Duodenal mucosa (tissue), 2 donors: ENCODE measurements around the gene POLR3A.

Experiments
- H3K27ac ChIP-seq: one replicate; pipeline ENCODE4 v1.7.0; 2013; ENCODE audit warnings: low read depth, low read length
- H3K27me3 ChIP-seq, 2 donors: one replicate each; pipeline ENCODE4 v1.7.0; 2013; ENCODE audit warnings: low read length in 2 of 2, control low read depth in 1 of 2; ENCODE audit not compliant: insufficient read depth in 2 of 2, control insufficient read depth in 1 of 2
- H3K36me3 ChIP-seq, 2 donors: one replicate each; pipeline ENCODE4 v1.7.0; 2013; ENCODE audit warnings: low read length in 2 of 2, control low read depth in 1 of 2; ENCODE audit not compliant: insufficient read depth in 2 of 2, control insufficient read depth in 1 of 2
- H3K4me1 ChIP-seq, 2 donors: one replicate each; pipeline ENCODE4 v1.7.0; 2013; ENCODE audit warnings: low read length in 2 of 2, control low read depth in 1 of 2; ENCODE audit not compliant: insufficient read depth in 2 of 2, control insufficient read depth in 1 of 2
- H3K4me3 ChIP-seq, 2 donors: one replicate each; pipeline ENCODE4 v1.7.0; 2013; ENCODE audit warnings: low read length in 2 of 2, low read depth in 1 of 2
- H3K9ac ChIP-seq, 2 donors: one replicate each; pipeline ENCODE4 v1.7.0; 2013; ENCODE audit warnings: low read length in 2 of 2, low read depth in 1 of 2
- H3K9me3 ChIP-seq, 2 donors: one replicate each; pipeline ENCODE4 v1.7.0; 2013; ENCODE audit warnings: low read length in 2 of 2, control low read depth in 1 of 2; ENCODE audit not compliant: control insufficient read depth in 1 of 2

POLR3A gene

GRCh38 chr10:78047314-78047891, 18.1 kb upstream of the POLR3A start:
- Histone ChIP-seq H3K4me3 (no peak overlapping the region), H3K9ac (no peak overlapping the region), H3K27ac (no peak overlapping the region)

GRCh38 chr10:78046711-78047269, 17.5 kb upstream of the POLR3A start:
- Histone ChIP-seq H3K36me3 (peaks cover 2 to 10% of the 10 kb centered on the region in 2 donors), H3K27me3 (no peaks in the 10 kb centered on the region), H3K4me3 (no peak overlapping the region), H3K27ac (no peak overlapping the region), H3K9me3 (no peaks in the 10 kb centered on the region), H3K9ac (no peak overlapping the region), H3K4me1 (peaks cover 0 to 7% of the 10 kb centered on the region in 2 donors)

More at GRCh38 chr10:78047314-78047891, 18.1 kb upstream of the POLR3A start:
- peaks cover 0 to 7% of the 10 kb centered on the region in 2 donors for H3K4me1 ChIP-seq
- H3K27me3 ChIP-seq = no peaks in the 10 kb centered on the region
- H3K9me3 ChIP-seq = no peaks in the 10 kb centered on the region
- peaks cover 0 to 4% of the 10 kb centered on the region in 2 donors for H3K36me3 ChIP-seq

GRCh38 chr10:78045856-78046255, 16.5 kb upstream of the POLR3A start:
- Histone ChIP-seq H3K9ac (no peak overlapping the region), H3K4me3 (no peak overlapping the region)

DNA sequence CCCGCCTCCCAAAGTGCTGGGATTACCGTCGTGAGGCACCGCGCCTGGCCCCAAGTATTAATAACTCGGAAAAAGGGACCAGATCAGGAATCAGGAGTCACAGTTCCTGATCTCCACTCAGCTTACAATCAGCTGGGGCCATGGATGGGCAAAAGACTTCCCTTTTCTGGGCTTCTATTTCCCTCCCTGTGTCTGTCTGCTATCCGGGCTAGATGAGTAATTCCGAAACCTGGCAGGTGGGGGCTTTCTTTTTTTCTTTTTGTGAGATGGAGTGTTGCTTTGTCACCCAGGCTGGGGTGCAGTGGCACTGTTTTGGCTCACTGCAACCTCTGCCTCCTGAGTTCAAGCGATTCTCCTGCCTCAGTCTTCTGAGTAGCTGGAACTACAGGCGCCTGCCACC, 15.9 kb upstream of the POLR3A start:
- Histone ChIP-seq H3K27me3 (no peaks in the 10 kb centered on the region), H3K36me3 (peaks cover 17 to 26% of the 10 kb centered on the region in 2 donors), H3K4me1 (peaks cover 0 to 7% of the 10 kb centered on the region in 2 donors), H3K4me3 (no peak overlapping the region), H3K27ac (no peak overlapping the region), H3K9me3 (no peaks in the 10 kb centered on the region), H3K9ac (no peak overlapping the region)

More at GRCh38 chr10:78045856-78046255, 16.5 kb upstream of the POLR3A start:
- Histone ChIP-seq H3K27me3 (no peaks in the 10 kb centered on the region), H3K27ac (no peak overlapping the region), H3K4me1 (peaks cover 0 to 7% of the 10 kb centered on the region in 2 donors), H3K36me3 (peaks cover 11 to 20% of the 10 kb centered on the region in 2 donors), H3K9me3 (no peaks in the 10 kb centered on the region)

DNA sequence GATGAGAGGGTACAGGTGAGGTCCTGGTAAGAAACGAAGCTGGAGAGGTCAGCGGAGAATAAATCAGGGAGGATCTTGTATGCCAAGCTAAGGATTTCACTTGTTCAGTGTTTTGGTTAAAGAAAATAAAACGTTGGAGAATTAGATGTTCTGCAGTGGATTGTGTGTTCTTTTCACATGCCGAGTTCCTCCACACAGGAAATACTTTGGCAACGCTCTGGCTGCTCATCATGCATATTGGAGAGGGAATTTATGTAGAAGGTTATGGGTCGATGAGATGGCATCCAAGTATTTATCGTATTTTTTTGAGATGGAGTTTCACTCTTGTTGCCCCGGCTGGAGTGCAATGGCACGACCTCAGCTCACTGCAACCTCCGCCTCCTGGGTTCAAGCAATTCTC, 15.4 kb upstream of the POLR3A start:
- Histone ChIP-seq H3K27me3 (no peaks in the 10 kb centered on the region), H3K9me3 (no peaks in the 10 kb centered on the region), H3K9ac (no peak overlapping the region), H3K36me3 (peaks cover 21 to 31% of the 10 kb centered on the region in 2 donors), H3K4me3 (no peak overlapping the region), H3K4me1 (peaks cover 0 to 7% of the 10 kb centered on the region in 2 donors), H3K27ac (no peak overlapping the region)

DNA sequence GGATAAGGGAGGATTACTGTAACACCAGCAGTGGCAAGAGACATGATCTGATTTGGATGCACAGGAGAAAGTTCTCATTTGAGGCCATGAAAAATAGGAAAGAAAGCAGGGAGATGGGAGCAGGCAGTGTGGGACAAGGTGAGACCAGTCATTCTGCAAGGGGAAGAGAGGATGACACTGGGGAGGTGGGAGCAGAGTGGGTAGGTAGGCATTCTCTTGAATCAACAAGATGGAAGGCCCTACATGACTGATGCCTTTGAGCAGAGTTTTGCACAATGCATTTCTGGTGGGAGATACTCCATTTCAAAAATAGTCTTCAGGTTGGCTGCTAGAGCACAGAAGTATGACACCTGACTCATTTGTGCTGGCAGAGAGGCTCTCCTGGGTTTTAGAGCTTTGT, 14.9 kb upstream of the POLR3A start:
- H3K4me3 ChIP-seq = no peak overlapping the region
- no peak overlapping the region for H3K27ac ChIP-seq
- H3K4me1 ChIP-seq = peaks cover 0 to 7% of the 10 kb centered on the region in 2 donors
- H3K36me3 ChIP-seq = peaks cover 26 to 36% of the 10 kb centered on the region in 2 donors
- no peak overlapping the region for H3K9ac ChIP-seq
- no peaks in the 10 kb centered on the region for H3K27me3 ChIP-seq
- no peaks in the 10 kb centered on the region for H3K9me3 ChIP-seq

DNA sequence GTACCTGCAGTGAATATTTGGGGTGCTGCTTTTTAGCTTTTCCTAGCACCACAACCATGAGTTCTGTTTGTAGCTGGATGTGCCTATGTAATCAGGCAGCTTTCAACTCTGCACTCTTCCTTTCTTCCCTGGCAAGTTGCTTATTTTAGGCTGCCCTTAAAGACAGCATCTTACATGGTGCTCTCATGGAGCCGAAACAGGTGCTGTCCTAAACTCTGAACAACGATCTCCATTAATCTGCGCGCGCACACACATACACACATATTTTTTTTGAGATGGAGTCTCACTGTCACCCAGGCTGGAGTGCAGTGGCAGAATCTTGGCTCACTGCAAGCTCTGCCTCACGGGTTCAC, 13.4 kb upstream of the POLR3A start:
- Histone ChIP-seq H3K27ac (no peak overlapping the region), H3K36me3 (peaks cover 37 to 51% of the 10 kb centered on the region in 2 donors), H3K4me1 (peaks cover 2 to 7% of the 10 kb centered on the region in 2 donors), H3K27me3 (no peaks in the 10 kb centered on the region), H3K9me3 (no peaks in the 10 kb centered on the region), H3K4me3 (no peak overlapping the region), H3K9ac (no peak overlapping the region)

DNA sequence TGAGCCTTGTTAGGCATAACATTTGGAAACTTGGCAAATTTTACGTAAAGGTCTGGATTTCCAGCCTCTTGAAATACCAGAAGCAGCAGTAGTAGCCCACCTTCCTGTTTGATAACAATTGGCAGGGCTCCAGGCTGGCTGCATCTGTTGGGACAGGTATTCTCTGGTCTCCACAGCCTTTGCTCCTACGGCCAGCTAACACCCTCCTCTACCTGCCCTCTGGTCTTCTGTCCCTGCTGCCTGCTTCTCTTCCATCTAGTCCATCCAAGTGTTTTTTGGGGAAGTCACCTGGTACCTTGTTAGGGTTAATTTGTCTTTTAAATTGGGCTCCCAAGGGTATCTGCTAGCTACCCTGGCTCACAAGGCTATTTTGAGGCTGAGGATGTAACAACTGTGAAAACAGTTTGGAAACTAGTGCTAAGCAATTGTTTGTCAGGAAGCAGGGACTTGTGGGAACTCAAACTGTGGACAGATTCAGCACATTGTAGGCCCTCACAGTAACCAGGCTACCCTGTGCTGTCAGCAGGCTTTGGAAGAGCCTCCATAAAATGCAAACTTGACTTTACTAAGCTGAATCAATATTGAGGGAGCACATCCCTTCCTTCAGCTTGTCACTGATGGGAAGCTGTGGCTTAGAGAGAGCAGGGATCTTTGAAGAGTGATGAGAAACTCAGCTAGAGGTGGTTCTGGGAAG, 12.9 kb upstream of the POLR3A start:
- Histone ChIP-seq H3K9me3 (no peaks in the 10 kb centered on the region), H3K4me1 (peaks cover 7% of the 10 kb centered on the region in 2 donors), H3K4me3 (no peak overlapping the region), H3K9ac (no peak overlapping the region), H3K27me3 (no peaks in the 10 kb centered on the region), H3K36me3 (peaks cover 41 to 56% of the 10 kb centered on the region in 2 donors), H3K27ac (no peak overlapping the region)

- H3K9ac ChIP-seq = no peak overlapping the region
- H3K9me3 ChIP-seq = no peaks in the 10 kb centered on the region
- no peak overlapping the region for H3K4me3 ChIP-seq
- peaks cover 11% of the 10 kb centered on the region in 2 donors for H3K4me1 ChIP-seq
- H3K27me3 ChIP-seq = no peaks in the 10 kb centered on the region
- peaks cover 48 to 64% of the 10 kb centered on the region in 2 donors for H3K36me3 ChIP-seq
- H3K27ac ChIP-seq = no peak overlapping the region
These were observed 12.1 kb upstream of the POLR3A start for GRCh38 chr10:78041170-78042057.
